ENCODE data around the gene PTPN20. TPM values are rescaled to one million over a fixed set of nuclear protein-coding genes. Genes with fewer than 3 reads are reported as not detected.

Gene PTPN20
- total RNA-seq, 1 donor from 2014 or later = 1.9 TPM

GRCh38 chr10:47033541-47034270 lies 122.5 kb downstream of the PTPN20 start:
- intact Hi-C loops (cut with micrococcal nuclease) = no loop called here

GRCh38 chr10:47034441-47035051 lies 123.3 kb downstream of the PTPN20 start:
- intact Hi-C loops (cut with micrococcal nuclease) = no loop called here

- intact Hi-C loops (cut with micrococcal nuclease) = no loop called here
Measured at GRCh38 chr10:47035171-47035818, 124.1 kb downstream of the PTPN20 start.

- intact Hi-C loops (cut with micrococcal nuclease) = no loop called here
Measured at GRCh38 chr10:47035819-47036337, 124.7 kb downstream of the PTPN20 start.

GRCh38 chr10:47036771-47037170 lies 125.5 kb downstream of the PTPN20 start:
- intact Hi-C loops (cut with micrococcal nuclease) = no loop called here

GRCh38 chr10:47037654-47038425 lies 126.6 kb downstream of the PTPN20 start:
- intact Hi-C loops (cut with micrococcal nuclease) = no loop called here

- intact Hi-C loops (cut with micrococcal nuclease) = no loop called here
Measured at GRCh38 chr10:47038881-47039561, 127.8 kb downstream of the PTPN20 start.

GRCh38 chr10:47039562-47039913 lies 128.3 kb downstream of the PTPN20 start:
- intact Hi-C loops (cut with micrococcal nuclease) = no loop called here

GRCh38 chr10:47040041-47040491 lies 128.8 kb downstream of the PTPN20 start:
- intact Hi-C loops (cut with micrococcal nuclease) = no loop called here

GRCh38 chr10:47040681-47041080 lies 129.5 kb downstream of the PTPN20 start:
- intact Hi-C loops (cut with micrococcal nuclease) = no loop called here

GRCh38 chr10:47041396-47042198 lies 130.4 kb downstream of the PTPN20 start:
- intact Hi-C loops (cut with micrococcal nuclease) = no loop called here

GRCh38 chr10:47042199-47042473 lies 130.9 kb downstream of the PTPN20 start:
- intact Hi-C loops (cut with micrococcal nuclease) = no loop called here

- intact Hi-C loops (cut with micrococcal nuclease) = no loop called here
Measured at GRCh38 chr10:47042780-47043750, 131.8 kb downstream of the PTPN20 start.

- intact Hi-C loops (cut with micrococcal nuclease) = no loop called here
Measured at GRCh38 chr10:47043928-47044538, 132.8 kb downstream of the PTPN20 start.

- intact Hi-C loops (cut with micrococcal nuclease) = no loop called here
Measured at GRCh38 chr10:47044741-47045140, 133.5 kb downstream of the PTPN20 start.

- intact Hi-C loops (cut with micrococcal nuclease) = no loop called here
Measured at GRCh38 chr10:47045331-47045861, 134.2 kb downstream of the PTPN20 start.

GRCh38 chr10:47046321-47047126 lies 135.3 kb downstream of the PTPN20 start:
- intact Hi-C loops (cut with micrococcal nuclease) = loop anchor here (1.0 kb wide), 2 partner anchors 266 to 294 kb away; no protein-coding TSS in a partner anchor
